DMS 273 (cell line): Measurements from ENCODE around the gene TXLNG.
A peak's percentile ranks its signal among the peaks of the same experiment; 100 is the strongest.
"Not testable (repeated sequence)": the region's sequence is repeated elsewhere in the genome, so short reads cannot be mapped to it uniquely, and the experiment has no call there.

Experiments used
- DNase-seq: peaks from one replicate; lab custom pipeline; 2025; ENCODE audit not compliant: unreplicated experiment; lab: John Stamatoyannopoulos, UW

The TXLNG gene

GRCh38 chrX:16838202-16839066, 52.2 kb downstream of the TXLNG start:
- peak; percentile 45 for DNase-seq

GRCh38 chrX:16839219-16839851, 53.1 kb downstream of the TXLNG start:
- peak; percentile 31 for DNase-seq

GRCh38 chrX:16839852-16840460, 53.7 kb downstream of the TXLNG start:
- no peak for DNase-seq

- no peak for DNase-seq
Observed at GRCh38 chrX:16842684-16843083, 56.4 kb downstream of the TXLNG start.

GRCh38 chrX:16843208-16843909, 57.1 kb downstream of the TXLNG start:
- DNase-seq = no peak

- no peak for DNase-seq
Observed at GRCh38 chrX:16845686-16846085, 59.4 kb downstream of the TXLNG start.

- no peak for DNase-seq
Observed at GRCh38 chrX:16848541-16848940, 62.3 kb downstream of the TXLNG start.

- DNase-seq = no peak
Observed at GRCh38 chrX:16851421-16851820, 65.2 kb downstream of the TXLNG start.

- no peak for DNase-seq
Observed at GRCh38 chrX:16851827-16852226, 65.6 kb downstream of the TXLNG start.

GRCh38 chrX:16852617-16853179, 66.4 kb downstream of the TXLNG start:
- no peak for DNase-seq

GRCh38 chrX:16853537-16853936, 67.3 kb downstream of the TXLNG start:
- no peak for DNase-seq

- no peak for DNase-seq
Observed at GRCh38 chrX:16855363-16856075, 69.3 kb downstream of the TXLNG start.

- DNase-seq = not testable (repeated sequence)
Observed at GRCh38 chrX:16856076-16856404, 69.8 kb downstream of the TXLNG start.

- DNase-seq = no peak
Observed at GRCh38 chrX:16856744-16857143, 70.5 kb downstream of the TXLNG start.

GRCh38 chrX:16862829-16863228, 76.6 kb downstream of the TXLNG start:
- DNase-seq = no peak

GRCh38 chrX:16867947-16868346, 81.7 kb downstream of the TXLNG start:
- DNase-seq = no peak

- no peak for DNase-seq
Observed at GRCh38 chrX:16868920-16869319, 82.7 kb downstream of the TXLNG start.

GRCh38 chrX:16869393-16870094, 83.3 kb downstream of the TXLNG start:
- DNase-seq = peak; percentile 84

GRCh38 chrX:16870095-16870861, 84.0 kb downstream of the TXLNG start, which contains the start of gene RBBP7:
RBBP7 (minus strand) TSS chrX:16870362; CDS start chrX:16870053, 309 bp downstream.
- DNase-seq = peak; percentile 96
